ENCODE measurements around the gene RRP36. TPM values are rescaled to one million over a fixed set of nuclear protein-coding genes. Genes with fewer than 3 reads are reported as not detected.

The RRP36 gene
- total RNA-seq, 1 experiment from 2014 or later, result 63.4 TPM

DNA sequence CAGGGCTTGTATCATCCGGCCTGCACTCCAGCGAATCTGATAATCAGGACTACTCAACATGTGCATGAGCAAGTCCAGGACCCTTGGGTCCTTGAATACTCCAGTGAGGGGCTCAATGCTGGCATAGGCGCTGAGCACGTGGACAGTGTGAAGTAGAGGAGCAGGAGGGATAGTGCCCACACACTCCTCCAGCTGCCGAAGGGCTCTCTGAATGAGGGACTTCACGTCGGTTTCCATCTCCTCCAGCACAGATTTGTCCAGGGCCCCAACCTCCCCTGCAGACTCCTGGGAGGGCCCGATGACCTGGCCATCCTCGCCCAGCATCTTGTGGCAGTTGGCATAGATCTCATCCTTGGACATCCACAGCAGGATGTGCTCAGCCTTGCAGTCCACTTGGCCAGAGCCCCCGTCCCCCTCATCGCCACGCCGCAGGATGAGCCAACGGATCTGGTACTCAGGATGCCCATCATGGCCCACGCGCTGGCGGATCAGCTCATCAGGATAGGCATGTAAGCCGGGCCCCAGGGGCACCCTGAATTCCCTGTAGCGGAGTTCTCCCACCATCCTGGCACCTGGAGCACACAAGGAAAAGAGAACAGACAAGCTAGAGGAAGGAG is 30.9 kb downstream of the RRP36 start:
- Histone ChIP-seq H2AFZ (ENCODE audit: low read depth, low read length, poor library complexity, severe bottlenecking) (no peak overlapping the region), H4K20me1 (ENCODE audit: insufficient read depth) (no peaks in the 10 kb centered on the region), H3K9me2 (ENCODE audit: insufficient read depth) (no peaks in the 10 kb centered on the region), H3K4me3 (replicated peaks in 1 of 2; ENCODE audit: low read depth in 1 of 2, low read length in 2 of 2) (peak overlapping the region; percentile 97), H3K4me1 (ENCODE audit: control insufficient read depth in 1 of 2, insufficient read depth in 2 of 2, low read length in 2 of 2) (peaks cover 6 to 21% of the 10 kb centered on the region in 2 experiments; a peak in 3 of 4 replicates), H3K36me3 (ENCODE audit: control insufficient read depth in 1 of 2, insufficient read depth in 2 of 2, low read length in 2 of 2) (peaks cover 14 to 19% of the 10 kb centered on the region in 2 experiments; a peak in 3 of 4 replicates), H3K9ac (ENCODE audit: low read length) (peak overlapping the region; percentile 98), H3K27me3 (ENCODE audit: insufficient read depth, low read length) (no peaks in the 10 kb centered on the region), H3K79me2 (ENCODE audit: insufficient read depth, low read length) (peaks cover 27% of the 10 kb centered on the region), H3K4me2 (ENCODE audit: low read length) (peak overlapping the region; percentile 99), H3K27ac (ENCODE audit: low read depth, low read length) (peak overlapping the region; percentile 98), H3K9me3 (ENCODE audit: control insufficient read depth in 1 of 2, insufficient read depth in 1 of 2, low read depth in 1 of 2, low read length in 2 of 2) (no peaks in the 10 kb centered on the region)
- TF ChIP-seq POLR2A (IDR thresholded peaks at IDR 0.05; ENCODE audit: borderline replicate concordance, extremely low read depth, insufficient read depth, insufficient read length), result peak; percentile 24
- no peak for TF ChIP-seq RAD21 (IDR thresholded peaks at IDR 0.05; ENCODE audit: low read depth)
- DNase-seq (ENCODE audit: low read depth, low spot score) (no peak), ATAC-seq (no peak)
- CTCF ChIA-PET, result no interaction called here
- intact Hi-C loops (cut with micrococcal nuclease), result no loop called here
- RAD21 ChIA-PET (ENCODE audit: low non-redundant PET in 1 of 2, low total read pairs in 2 of 2, uncharacterized antibody in 2 of 2, unreplicated experiment in 2 of 2), result no interaction called here
- POLR2A ChIA-PET, result no interaction called here
- TSS peak; percentile 29 for BruUV-seq (replicated peaks)

DNA sequence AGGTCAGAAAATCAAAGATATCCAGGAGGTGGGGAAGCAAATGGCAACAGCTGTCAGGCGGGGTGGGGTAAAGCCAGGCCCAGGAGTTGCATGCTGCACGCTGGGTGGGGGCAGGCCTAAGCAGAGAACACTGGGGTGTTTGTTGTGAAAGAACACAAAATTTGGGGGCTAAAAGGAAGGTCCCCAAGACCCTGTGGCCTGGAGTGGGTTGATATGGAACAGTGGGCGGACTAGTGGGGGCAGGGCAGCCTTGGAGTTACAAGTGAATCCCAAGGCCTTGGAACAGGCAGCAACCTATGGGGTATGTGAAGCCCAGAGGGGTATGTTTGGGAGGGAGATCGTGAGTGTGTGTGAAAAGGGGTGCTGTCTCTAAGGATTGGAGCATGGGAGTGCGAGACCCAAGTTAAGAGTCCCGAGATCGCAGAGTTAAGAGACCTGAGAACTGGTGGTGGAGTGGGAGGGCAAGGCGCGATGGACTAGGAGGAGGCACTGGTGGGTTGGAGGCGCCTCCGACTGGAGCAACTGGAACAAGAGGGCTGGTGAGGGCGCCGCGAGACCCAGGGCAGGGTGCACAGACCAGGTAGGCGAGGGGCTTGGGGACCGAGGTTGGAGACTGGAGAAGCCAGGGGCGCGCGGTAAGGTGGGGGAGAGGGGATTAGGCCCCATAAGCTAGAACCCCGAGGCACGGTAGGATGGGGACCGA is 31.6 kb downstream of the RRP36 start:
- BruUV-seq (replicated peaks), result no TSS peak
- Histone ChIP-seq H3K36me3 (ENCODE audit: control insufficient read depth in 1 of 2, insufficient read depth in 2 of 2, low read length in 2 of 2) (peaks cover 8 to 24% of the 10 kb centered on the region in 2 experiments; a peak in 3 of 4 replicates), H3K4me2 (ENCODE audit: low read length) (peak overlapping the region; percentile 99), H2AFZ (ENCODE audit: low read depth, low read length, poor library complexity, severe bottlenecking) (no peak overlapping the region), H3K4me1 (ENCODE audit: control insufficient read depth in 1 of 2, insufficient read depth in 2 of 2, low read length in 2 of 2) (peaks cover 7 to 25% of the 10 kb centered on the region in 2 experiments; a peak in 3 of 4 replicates), H3K79me2 (ENCODE audit: insufficient read depth, low read length) (peaks cover 32% of the 10 kb centered on the region), H3K9me2 (ENCODE audit: insufficient read depth) (no peaks in the 10 kb centered on the region), H3K9me3 (ENCODE audit: control insufficient read depth in 1 of 2, insufficient read depth in 1 of 2, low read depth in 1 of 2, low read length in 2 of 2) (no peaks in the 10 kb centered on the region), H3K9ac (ENCODE audit: low read length) (peak overlapping the region; percentile 98), H3K27ac (ENCODE audit: low read depth, low read length) (peak overlapping the region; percentile 98), H3K27me3 (ENCODE audit: insufficient read depth, low read length) (no peaks in the 10 kb centered on the region), H3K4me3 (replicated peaks in 1 of 2; ENCODE audit: low read depth in 1 of 2, low read length in 2 of 2) (peak overlapping the region; percentile 97), H4K20me1 (ENCODE audit: insufficient read depth) (no peaks in the 10 kb centered on the region)
- ChIA-PET CTCF (interaction anchor here (1.5 kb wide), 1 partner anchor 91 kb away, joined by 5 read pairs; no protein-coding TSS in a partner anchor), POLR2A (interaction anchor here (0.8 to 1.6 kb wide), 5 partner anchors 12 to 122 kb away, joined by 3 to 10 read pairs (median 4); partner anchors contain the start of genes KLHDC3, MEA1 and PPP2R5D), RAD21 (ENCODE audit: low non-redundant PET in 1 of 2, low total read pairs in 2 of 2, uncharacterized antibody in 2 of 2, unreplicated experiment in 2 of 2) (interaction anchor here in 1 of 2 experiments (1.0 kb wide), 1 partner anchor 24 kb away, joined by 3 read pairs; no protein-coding TSS in a partner anchor)
- DNase-seq (ENCODE audit: low read depth, low spot score) (no peak), ATAC-seq (peak; percentile 41)
- intact Hi-C loops (cut with micrococcal nuclease), result no loop called here
- no peak for TF ChIP-seq CBX3 (IDR thresholded peaks at IDR 0.05; ENCODE audit: low read depth)
- TF ChIP-seq ZFX (IDR thresholded peaks at IDR 0.05), result no peak
- no peak for TF ChIP-seq EZH2phosphoT487 (IDR thresholded peaks at IDR 0.05; ENCODE audit: borderline replicate concordance)
- TF ChIP-seq ZNF274 (IDR thresholded peaks at IDR 0.05; ENCODE audit: low read depth, low read length), result no peak
- no peak for TF ChIP-seq FOSL1 (IDR thresholded peaks at IDR 0.05; ENCODE audit: low read depth)
- TF ChIP-seq, protein P1, sequence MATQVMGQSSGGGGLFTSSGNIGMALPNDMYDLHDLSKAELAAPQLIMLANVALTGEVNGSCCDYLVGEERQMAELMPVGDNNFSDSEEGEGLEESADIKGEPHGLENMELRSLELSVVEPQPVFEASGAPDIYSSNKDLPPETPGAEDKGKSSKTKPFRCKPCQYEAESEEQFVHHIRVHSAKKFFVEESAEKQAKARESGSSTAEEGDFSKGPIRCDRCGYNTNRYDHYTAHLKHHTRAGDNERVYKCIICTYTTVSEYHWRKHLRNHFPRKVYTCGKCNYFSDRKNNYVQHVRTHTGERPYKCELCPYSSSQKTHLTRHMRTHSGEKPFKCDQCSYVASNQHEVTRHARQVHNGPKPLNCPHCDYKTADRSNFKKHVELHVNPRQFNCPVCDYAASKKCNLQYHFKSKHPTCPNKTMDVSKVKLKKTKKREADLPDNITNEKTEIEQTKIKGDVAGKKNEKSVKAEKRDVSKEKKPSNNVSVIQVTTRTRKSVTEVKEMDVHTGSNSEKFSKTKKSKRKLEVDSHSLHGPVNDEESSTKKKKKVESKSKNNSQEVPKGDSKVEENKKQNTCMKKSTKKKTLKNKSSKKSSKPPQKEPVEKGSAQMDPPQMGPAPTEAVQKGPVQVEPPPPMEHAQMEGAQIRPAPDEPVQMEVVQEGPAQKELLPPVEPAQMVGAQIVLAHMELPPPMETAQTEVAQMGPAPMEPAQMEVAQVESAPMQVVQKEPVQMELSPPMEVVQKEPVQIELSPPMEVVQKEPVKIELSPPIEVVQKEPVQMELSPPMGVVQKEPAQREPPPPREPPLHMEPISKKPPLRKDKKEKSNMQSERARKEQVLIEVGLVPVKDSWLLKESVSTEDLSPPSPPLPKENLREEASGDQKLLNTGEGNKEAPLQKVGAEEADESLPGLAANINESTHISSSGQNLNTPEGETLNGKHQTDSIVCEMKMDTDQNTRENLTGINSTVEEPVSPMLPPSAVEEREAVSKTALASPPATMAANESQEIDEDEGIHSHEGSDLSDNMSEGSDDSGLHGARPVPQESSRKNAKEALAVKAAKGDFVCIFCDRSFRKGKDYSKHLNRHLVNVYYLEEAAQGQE (IDR thresholded peaks at IDR 0.05; ENCODE audit: low read depth), result no peak
- TF ChIP-seq YY1 (IDR thresholded peaks at IDR 0.05; ENCODE audit: extremely low read depth, insufficient replicate concordance, low read depth, low read length), result no peak
- TF ChIP-seq CEBPB (IDR thresholded peaks at IDR 0.05; ENCODE audit: low read depth), result no peak
- TF ChIP-seq, protein P2, sequence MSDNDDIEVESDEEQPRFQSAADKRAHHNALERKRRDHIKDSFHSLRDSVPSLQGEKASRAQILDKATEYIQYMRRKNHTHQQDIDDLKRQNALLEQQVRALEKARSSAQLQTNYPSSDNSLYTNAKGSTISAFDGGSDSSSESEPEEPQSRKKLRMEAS (IDR thresholded peaks at IDR 0.05), result no peak
- TF ChIP-seq POLR2AphosphoS5 (IDR thresholded peaks at IDR 0.05; ENCODE audit: low read depth, low read length), result no peak
- TF ChIP-seq POLR2A (IDR thresholded peaks at IDR 0.05; ENCODE audit: borderline replicate concordance, extremely low read depth, insufficient read depth, insufficient read length), result no peak
- TF ChIP-seq EGR1 (IDR thresholded peaks at IDR 0.05; ENCODE audit: low read depth), result no peak
- TF ChIP-seq, protein P3, sequence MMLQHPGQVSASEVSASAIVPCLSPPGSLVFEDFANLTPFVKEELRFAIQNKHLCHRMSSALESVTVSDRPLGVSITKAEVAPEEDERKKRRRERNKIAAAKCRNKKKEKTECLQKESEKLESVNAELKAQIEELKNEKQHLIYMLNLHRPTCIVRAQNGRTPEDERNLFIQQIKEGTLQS (IDR thresholded peaks at IDR 0.05), result no peak
- TF ChIP-seq EZH2 (IDR thresholded peaks at IDR 0.05), result no peak
- no peak for TF ChIP-seq ELF1 (IDR thresholded peaks at IDR 0.05; ENCODE audit: borderline replicate concordance, low read depth)
